Muscle layer of duodenum (tissue), 2 donors: ENCODE data around the gene GAA.
A peak's percentile ranks its signal among the peaks of the same experiment; 100 is the strongest.

Experiments used
- H3K27ac ChIP-seq: one replicate; pipeline ENCODE4 v1.7.0; 2013; ENCODE audit warnings: mild to moderate bottlenecking, low read length
- H3K27me3 ChIP-seq: one replicate; pipeline ENCODE4 v1.7.0; 2013; ENCODE audit warnings: low read depth, mild to moderate bottlenecking, control low read depth, low read length
- H3K36me3 ChIP-seq, 2 donors: one replicate each; pipeline ENCODE4 v1.7.0; 2013; ENCODE audit warnings: low read length in 2 of 2, control low read depth in 1 of 2, mild to moderate bottlenecking in 1 of 2; ENCODE audit not compliant: insufficient read depth in 2 of 2, control insufficient read depth in 1 of 2
- H3K4me1 ChIP-seq, 2 donors: one replicate each; pipeline ENCODE4 v1.7.0; 2013; ENCODE audit warnings: low read length in 2 of 2, mild to moderate bottlenecking in 2 of 2, control low read depth in 1 of 2, moderate library complexity in 1 of 2; ENCODE audit not compliant: insufficient read depth in 2 of 2, control insufficient read depth in 1 of 2
- H3K4me3 ChIP-seq, 2 donors: one replicate each; pipeline ENCODE4 v1.7.0; 2013; ENCODE audit warnings: low read length in 2 of 2, low read depth in 1 of 2, mild to moderate bottlenecking in 1 of 2
- H3K9me3 ChIP-seq, 2 donors: one replicate each; pipeline ENCODE4 v1.7.0; 2013; ENCODE audit warnings: low read length in 2 of 2, control low read depth in 1 of 2, mild to moderate bottlenecking in 1 of 2; ENCODE audit not compliant: control insufficient read depth in 1 of 2
- donor health status: healthy.

Gene GAA

GRCh38 chr17:80097844-80098691 lies 3.3 kb upstream of the GAA start:
- H3K4me1 ChIP-seq: peaks cover 0 to 12% of the 10 kb centered on the region in 2 donors

DNA sequence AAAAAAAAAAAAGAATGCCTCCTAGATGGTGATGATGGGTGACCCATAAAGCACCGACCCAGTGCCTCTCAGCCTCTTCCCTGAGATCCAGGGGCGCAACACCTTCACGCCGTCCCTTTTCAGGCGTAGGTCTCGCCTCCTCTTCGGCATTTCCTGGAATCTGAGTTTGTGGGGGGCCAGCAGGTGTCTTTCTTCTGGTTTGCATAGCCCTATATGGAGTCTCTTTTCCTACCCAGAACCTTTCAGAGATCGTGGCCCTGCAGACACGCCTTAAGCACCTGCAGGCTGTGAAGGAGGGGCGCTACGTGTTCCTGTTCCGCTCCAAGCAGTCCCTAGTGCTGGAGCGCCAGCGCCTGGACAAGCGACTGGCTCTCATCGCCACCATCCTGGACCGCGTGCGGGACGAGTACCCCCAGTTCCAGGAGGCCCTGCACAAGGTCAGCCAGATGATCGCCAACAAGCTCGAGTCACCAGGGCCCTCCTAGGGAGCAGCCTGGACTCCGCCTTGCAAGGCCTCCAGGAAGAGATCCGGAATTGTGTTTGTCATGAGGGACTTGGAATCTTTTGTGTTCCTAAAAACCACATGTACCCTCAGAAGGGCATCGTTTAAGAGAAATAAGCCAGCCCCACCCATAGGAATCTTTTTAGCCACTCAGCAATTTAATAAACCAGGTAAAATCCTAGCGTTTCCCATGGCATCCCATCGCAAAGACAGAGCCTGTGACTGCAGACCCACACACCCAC lies 1.9 kb upstream of the GAA start:
- Histone ChIP-seq H3K4me1 (peaks cover 0 to 12% of the 10 kb centered on the region in 2 donors), H3K27ac (no peak overlapping the region), H3K9me3 (no peaks in the 10 kb centered on the region)

More at GRCh38 chr17:80097844-80098691, 3.3 kb upstream of the GAA start:
- H3K27ac ChIP-seq: no peak overlapping the region
- H3K27me3 ChIP-seq: no peaks in the 10 kb centered on the region
- no peaks in the 10 kb centered on the region for H3K9me3 ChIP-seq
- H3K36me3 ChIP-seq: no peaks in the 10 kb centered on the region
- no peak overlapping the region for H3K4me3 ChIP-seq

GRCh38 chr17:80100035-80100323 lies 1.4 kb upstream of the GAA start:
- Histone ChIP-seq H3K27ac (no peak overlapping the region), H3K9me3 (no peaks in the 10 kb centered on the region), H3K27me3 (no peaks in the 10 kb centered on the region), H3K4me3 (no peak overlapping the region), H3K4me1 (peaks cover 0 to 12% of the 10 kb centered on the region in 2 donors), H3K36me3 (no peaks in the 10 kb centered on the region)

More for the DNA sequence above, 1.9 kb upstream of the GAA start:
- Histone ChIP-seq H3K4me3 (no peak overlapping the region), H3K36me3 (no peaks in the 10 kb centered on the region), H3K27me3 (no peaks in the 10 kb centered on the region)

DNA sequence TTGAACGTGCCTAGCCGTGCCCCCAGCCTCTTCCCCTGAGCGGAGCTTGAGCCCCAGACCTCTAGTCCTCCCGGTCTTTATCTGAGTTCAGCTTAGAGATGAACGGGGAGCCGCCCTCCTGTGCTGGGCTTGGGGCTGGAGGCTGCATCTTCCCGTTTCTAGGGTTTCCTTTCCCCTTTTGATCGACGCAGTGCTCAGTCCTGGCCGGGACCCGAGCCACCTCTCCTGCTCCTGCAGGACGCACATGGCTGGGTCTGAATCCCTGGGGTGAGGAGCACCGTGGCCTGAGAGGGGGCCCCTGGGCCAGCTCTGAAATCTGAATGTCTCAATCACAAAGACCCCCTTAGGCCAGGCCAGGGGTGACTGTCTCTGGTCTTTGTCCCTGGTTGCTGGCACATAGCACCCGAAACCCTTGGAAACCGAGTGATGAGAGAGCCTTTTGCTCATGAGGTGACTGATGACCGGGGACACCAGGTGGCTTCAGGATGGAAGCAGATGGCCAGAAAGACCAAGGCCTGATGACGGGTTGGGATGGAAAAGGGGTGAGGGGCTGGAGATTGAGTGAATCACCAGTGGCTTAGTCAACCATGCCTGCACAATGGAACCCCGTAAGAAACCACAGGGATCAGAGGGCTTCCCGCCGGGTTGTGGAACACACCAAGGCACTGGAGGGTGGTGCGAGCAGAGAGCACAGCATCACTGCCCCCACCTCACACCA lies 724 bp downstream of the GAA start:
- H3K4me1 ChIP-seq: peaks cover 0 to 12% of the 10 kb centered on the region in 2 donors
- H3K9me3 ChIP-seq: no peaks in the 10 kb centered on the region
- peak overlapping the region; percentile 79 to 80 for H3K4me3 ChIP-seq
- no peaks in the 10 kb centered on the region for H3K36me3 ChIP-seq
- no peaks in the 10 kb centered on the region for H3K27me3 ChIP-seq
- H3K27ac ChIP-seq: peak overlapping the region; percentile 45

- H3K27me3 ChIP-seq: no peaks in the 10 kb centered on the region
- H3K36me3 ChIP-seq: no peaks in the 10 kb centered on the region
- H3K4me3 ChIP-seq: peak overlapping the region in 1 of 2 donors; percentile 79
- no peaks in the 10 kb centered on the region for H3K9me3 ChIP-seq
- no peak overlapping the region for H3K27ac ChIP-seq
- H3K4me1 ChIP-seq: peaks cover 0 to 12% of the 10 kb centered on the region in 2 donors
Observed at GRCh38 chr17:80102664-80103448, 1.5 kb downstream of the GAA start.

- peaks cover 0 to 12% of the 10 kb centered on the region in 2 donors for H3K4me1 ChIP-seq
- no peak overlapping the region for H3K4me3 ChIP-seq
- H3K9me3 ChIP-seq: no peaks in the 10 kb centered on the region
- H3K27ac ChIP-seq: no peak overlapping the region
- no peaks in the 10 kb centered on the region for H3K36me3 ChIP-seq
- H3K27me3 ChIP-seq: no peaks in the 10 kb centered on the region
Observed at GRCh38 chr17:80103449-80104085, 2.2 kb downstream of the GAA start.

- Histone ChIP-seq H3K9me3 (no peaks in the 10 kb centered on the region), H3K4me3 (no peak overlapping the region), H3K4me1 (peaks cover 0 to 12% of the 10 kb centered on the region in 2 donors), H3K27me3 (no peaks in the 10 kb centered on the region), H3K36me3 (no peaks in the 10 kb centered on the region), H3K27ac (no peak overlapping the region)
Observed at GRCh38 chr17:80104321-80104955, 3.1 kb downstream of the GAA start.

DNA sequence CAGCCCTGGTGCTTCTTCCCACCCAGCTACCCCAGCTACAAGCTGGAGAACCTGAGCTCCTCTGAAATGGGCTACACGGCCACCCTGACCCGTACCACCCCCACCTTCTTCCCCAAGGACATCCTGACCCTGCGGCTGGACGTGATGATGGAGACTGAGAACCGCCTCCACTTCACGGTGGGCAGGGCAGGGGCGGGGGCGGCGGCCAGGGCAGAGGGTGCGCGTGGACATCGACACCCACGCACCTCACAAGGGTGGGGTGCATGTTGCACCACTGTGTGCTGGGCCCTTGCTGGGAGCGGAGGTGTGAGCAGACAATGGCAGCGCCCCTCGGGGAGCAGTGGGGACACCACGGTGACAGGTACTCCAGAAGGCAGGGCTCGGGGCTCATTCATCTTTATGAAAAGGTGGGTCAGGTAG lies 3.6 kb downstream of the GAA start:
- H3K4me3 ChIP-seq: no peak overlapping the region
- no peaks in the 10 kb centered on the region for H3K36me3 ChIP-seq
- no peaks in the 10 kb centered on the region for H3K9me3 ChIP-seq
- no peak overlapping the region for H3K27ac ChIP-seq
- H3K4me1 ChIP-seq: peaks cover 0 to 12% of the 10 kb centered on the region in 2 donors
- H3K27me3 ChIP-seq: no peaks in the 10 kb centered on the region

DNA sequence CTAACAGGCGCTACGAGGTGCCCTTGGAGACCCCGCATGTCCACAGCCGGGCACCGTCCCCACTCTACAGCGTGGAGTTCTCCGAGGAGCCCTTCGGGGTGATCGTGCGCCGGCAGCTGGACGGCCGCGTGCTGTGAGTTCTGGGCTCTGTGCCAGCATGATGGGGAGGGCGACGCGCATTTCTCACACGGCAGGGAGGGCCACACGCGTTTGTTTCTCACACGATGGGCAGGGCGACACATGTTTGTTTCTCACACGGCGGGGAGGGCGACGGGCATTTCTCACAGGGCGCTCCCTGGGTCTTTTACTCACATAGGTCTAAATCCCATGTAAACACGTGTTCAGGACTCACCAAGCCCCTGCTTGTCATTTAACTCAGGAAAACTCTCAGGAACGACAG lies 4.4 kb downstream of the GAA start:
- Histone ChIP-seq H3K4me3 (no peak overlapping the region), H3K4me1 (peaks cover 0 to 12% of the 10 kb centered on the region in 2 donors), H3K27ac (no peak overlapping the region), H3K9me3 (no peaks in the 10 kb centered on the region), H3K36me3 (no peaks in the 10 kb centered on the region), H3K27me3 (no peaks in the 10 kb centered on the region)

- Histone ChIP-seq H3K4me3 (no peak overlapping the region), H3K27me3 (no peaks in the 10 kb centered on the region), H3K9me3 (no peaks in the 10 kb centered on the region), H3K36me3 (no peaks in the 10 kb centered on the region), H3K27ac (no peak overlapping the region), H3K4me1 (peaks cover 0 to 12% of the 10 kb centered on the region in 2 donors)
Observed at GRCh38 chr17:80106176-80106575, 4.8 kb downstream of the GAA start.
